Activated CD8-positive, alpha-beta memory T cell treated with anti-CD3 and anti-CD28 coated beads for 1 hour (primary cell): ENCODE data around the gene GRK1.

Experiments
- DNase-seq, 2 donors: peaks; one replicate each; pipeline ENCODE4 v3.0.0-alpha.2; 2020; ENCODE audit warnings: low read depth in 1 of 2; ENCODE audit errors: extremely low read depth in 1 of 2

Gene GRK1

GRCh38 chr13:113631341-113632095, 35.5 kb upstream of the GRK1 start:
- no peak for DNase-seq

GRCh38 chr13:113632706-113633484, 34.1 kb upstream of the GRK1 start:
- no peak for DNase-seq

- DNase-seq = no peak
These were observed 33.5 kb upstream of the GRK1 start for GRCh38 chr13:113633485-113633873.

GRCh38 chr13:113634279-113635047, 32.6 kb upstream of the GRK1 start:
- DNase-seq = no peak

- DNase-seq = no peak
These were observed 32.0 kb upstream of the GRK1 start for GRCh38 chr13:113635048-113635420.

GRCh38 chr13:113635709-113636108, 31.3 kb upstream of the GRK1 start:
- no peak for DNase-seq

GRCh38 chr13:113636266-113636963, 30.6 kb upstream of the GRK1 start:
- DNase-seq = no peak

- no peak for DNase-seq
These were observed 29.5 kb upstream of the GRK1 start for GRCh38 chr13:113637262-113638160.

- no peak for DNase-seq
These were observed 28.8 kb upstream of the GRK1 start for GRCh38 chr13:113638173-113638746.

- no peak for DNase-seq
These were observed 28.2 kb upstream of the GRK1 start for GRCh38 chr13:113638806-113639205.

- DNase-seq = no peak
These were observed 27.3 kb upstream of the GRK1 start for GRCh38 chr13:113639616-113640262.

- no peak for DNase-seq
These were observed 25.6 kb upstream of the GRK1 start for GRCh38 chr13:113641426-113641825.

GRCh38 chr13:113642563-113642962, 24.5 kb upstream of the GRK1 start:
- DNase-seq = no peak

- no peak for DNase-seq
These were observed 23.4 kb upstream of the GRK1 start for GRCh38 chr13:113643593-113643992.

- no peak for DNase-seq
These were observed 22.2 kb upstream of the GRK1 start for GRCh38 chr13:113644800-113645199.

GRCh38 chr13:113645329-113645728, 21.7 kb upstream of the GRK1 start:
- DNase-seq = no peak

- DNase-seq = no peak
These were observed 20.6 kb upstream of the GRK1 start for GRCh38 chr13:113646376-113646775.

GRCh38 chr13:113646921-113647340, 20.1 kb upstream of the GRK1 start:
- DNase-seq = no peak
